Measurements from ENCODE around the gene SMIM43.

The SMIM43 gene

GRCh38 chr4:121764702-121765367 is at the start of gene SMIM43:
TSS of gene SMIM43 (minus strand) at chr4:121765164. CDS start at chr4:121765105, 59 bp downstream.
- peak; percentile 8 for DNase-seq
- in situ Hi-C loops (cut with HindIII; ENCODE audit: low pct_ligation_motif_present, low pct_unique_long_range_greater_than_20kb, low sequenced_read_pairs), result no loop called here

- in situ Hi-C loops (cut with HindIII; ENCODE audit: low pct_ligation_motif_present, low pct_unique_long_range_greater_than_20kb, low sequenced_read_pairs), result no loop called here
- DNase-seq, result no peak
Measured at GRCh38 chr4:121814756-121815155, 49.8 kb upstream of the SMIM43 start.

- in situ Hi-C loops (cut with HindIII; ENCODE audit: low pct_ligation_motif_present, low pct_unique_long_range_greater_than_20kb, low sequenced_read_pairs), result no loop called here
- DNase-seq, result no peak
Measured at GRCh38 chr4:121811122-121811521, 46.2 kb upstream of the SMIM43 start.

DNA sequence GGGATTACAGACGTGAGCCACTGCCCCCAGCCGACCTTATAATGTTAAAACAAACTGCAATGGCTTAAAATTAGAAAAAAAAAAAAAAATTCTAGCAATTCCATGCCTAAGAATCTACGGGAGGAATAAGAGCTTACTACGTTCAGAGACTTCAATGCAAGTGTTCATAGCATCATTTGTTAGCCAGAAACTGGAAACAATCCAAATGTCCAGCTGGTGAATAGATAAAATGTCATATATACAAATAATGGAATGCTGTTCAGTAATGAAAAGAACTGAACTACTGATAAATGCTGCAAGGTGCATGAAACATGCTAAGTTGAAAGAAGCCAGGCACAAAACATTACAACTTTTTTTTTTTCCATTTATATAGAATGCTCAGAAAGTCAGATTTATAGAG is 41.4 kb upstream of the SMIM43 start:
- in situ Hi-C loops (cut with HindIII; ENCODE audit: low pct_ligation_motif_present, low pct_unique_long_range_greater_than_20kb, low sequenced_read_pairs), result no loop called here
- DNase-seq, result no peak

DNA sequence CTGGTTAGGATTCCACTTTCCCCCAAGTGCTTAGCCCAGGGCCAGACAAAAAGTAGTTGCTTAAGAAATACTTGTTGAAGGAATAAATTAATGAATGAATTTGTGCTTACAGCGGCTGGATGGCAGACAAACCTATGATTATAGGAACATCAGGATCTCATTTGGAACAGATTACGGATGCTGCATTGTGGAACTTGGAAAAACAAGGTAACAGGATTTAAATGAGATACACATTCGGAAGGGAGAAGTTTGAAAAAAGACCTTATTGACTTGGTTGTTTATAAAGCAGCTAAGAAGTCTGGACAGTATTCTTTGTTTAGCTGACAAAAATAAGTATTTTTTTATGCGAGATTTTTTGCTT is 36.7 kb upstream of the SMIM43 start:
- in situ Hi-C loops (cut with HindIII; ENCODE audit: low pct_ligation_motif_present, low pct_unique_long_range_greater_than_20kb, low sequenced_read_pairs), result no loop called here
- DNase-seq, result no peak

- in situ Hi-C loops (cut with HindIII; ENCODE audit: low pct_ligation_motif_present, low pct_unique_long_range_greater_than_20kb, low sequenced_read_pairs), result no loop called here
- DNase-seq, result peak; percentile 94
Measured at GRCh38 chr4:121800961-121801714, 36.2 kb upstream of the SMIM43 start, which contains the start of gene EXOSC9. TSS of gene EXOSC9 (plus strand) at chr4:121801323. CDS start at chr4:121801425, 102 bp downstream.

DNA sequence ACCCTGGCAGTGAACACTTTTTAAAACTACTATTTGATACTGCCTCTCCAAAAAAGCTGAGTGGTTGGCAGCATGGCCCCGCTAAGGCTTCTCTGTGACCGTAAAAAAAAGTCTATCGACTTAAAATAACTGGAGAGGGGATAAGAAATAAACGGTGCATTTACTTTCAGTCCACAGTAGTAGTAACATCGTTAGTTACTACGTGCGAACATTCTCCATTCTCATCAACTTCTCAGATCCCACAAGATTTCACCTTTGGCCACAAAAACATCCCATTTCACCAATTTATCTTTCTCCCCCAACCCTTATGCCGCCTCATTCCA is 35.6 kb upstream of the SMIM43 start:
- in situ Hi-C loops (cut with HindIII; ENCODE audit: low pct_ligation_motif_present, low pct_unique_long_range_greater_than_20kb, low sequenced_read_pairs), result no loop called here
- DNase-seq, result no peak

GRCh38 chr4:121799867-121800501 is 35.0 kb upstream of the SMIM43 start:
- no peak for DNase-seq
- in situ Hi-C loops (cut with HindIII; ENCODE audit: low pct_ligation_motif_present, low pct_unique_long_range_greater_than_20kb, low sequenced_read_pairs), result no loop called here

DNA sequence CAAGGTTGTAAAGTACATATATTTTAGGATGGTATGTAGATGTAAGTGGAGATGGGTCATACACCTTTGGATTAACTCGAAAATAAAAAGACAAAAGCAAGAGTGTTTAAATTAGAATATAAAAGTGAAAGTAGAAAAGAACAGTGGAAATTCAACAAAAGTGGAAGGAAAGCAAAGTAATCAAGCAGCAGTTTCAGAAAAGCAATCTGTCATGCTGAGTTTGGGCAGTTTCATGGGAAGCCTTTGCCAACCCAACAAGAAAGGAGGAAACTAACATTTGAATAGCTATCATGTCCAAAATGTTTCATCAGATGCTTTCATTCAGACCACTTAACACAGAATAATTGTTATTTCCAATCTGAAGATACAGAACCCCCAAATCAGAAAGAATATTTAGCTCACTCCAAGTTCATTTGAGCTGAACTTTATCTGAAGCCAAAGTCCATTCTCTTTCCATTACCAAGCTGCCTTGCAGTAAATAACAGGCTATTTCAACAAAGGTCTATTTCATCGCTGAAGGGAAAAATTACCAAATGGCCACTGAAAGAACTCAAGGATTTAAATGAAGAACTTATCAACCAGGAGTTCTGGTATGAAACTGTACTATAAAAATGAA is 34.4 kb upstream of the SMIM43 start:
- in situ Hi-C loops (cut with HindIII; ENCODE audit: low pct_ligation_motif_present, low pct_unique_long_range_greater_than_20kb, low sequenced_read_pairs), result no loop called here

DNA sequence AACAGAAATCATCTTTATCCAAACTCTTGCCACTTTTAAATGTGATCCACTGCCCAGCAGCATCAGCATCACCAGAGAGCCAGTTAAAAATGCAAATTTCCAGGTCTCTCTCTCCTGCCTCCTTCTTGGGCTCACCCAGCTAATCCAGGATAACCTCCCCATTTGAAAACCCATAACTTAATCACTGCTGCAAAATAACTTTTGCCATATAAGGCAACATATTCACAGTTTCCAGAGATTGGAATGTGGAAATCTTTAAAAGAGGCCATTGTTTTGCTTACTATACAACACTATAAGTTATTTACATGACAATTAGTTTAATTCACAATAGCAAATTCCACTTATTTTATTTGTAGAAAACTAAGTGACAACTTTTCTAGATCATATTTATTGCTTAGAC is 31.3 kb upstream of the SMIM43 start:
- DNase-seq, result no peak
- in situ Hi-C loops (cut with HindIII; ENCODE audit: low pct_ligation_motif_present, low pct_unique_long_range_greater_than_20kb, low sequenced_read_pairs), result no loop called here

More for the DNA sequence above, 34.4 kb upstream of the SMIM43 start:
- no peak for DNase-seq

DNA sequence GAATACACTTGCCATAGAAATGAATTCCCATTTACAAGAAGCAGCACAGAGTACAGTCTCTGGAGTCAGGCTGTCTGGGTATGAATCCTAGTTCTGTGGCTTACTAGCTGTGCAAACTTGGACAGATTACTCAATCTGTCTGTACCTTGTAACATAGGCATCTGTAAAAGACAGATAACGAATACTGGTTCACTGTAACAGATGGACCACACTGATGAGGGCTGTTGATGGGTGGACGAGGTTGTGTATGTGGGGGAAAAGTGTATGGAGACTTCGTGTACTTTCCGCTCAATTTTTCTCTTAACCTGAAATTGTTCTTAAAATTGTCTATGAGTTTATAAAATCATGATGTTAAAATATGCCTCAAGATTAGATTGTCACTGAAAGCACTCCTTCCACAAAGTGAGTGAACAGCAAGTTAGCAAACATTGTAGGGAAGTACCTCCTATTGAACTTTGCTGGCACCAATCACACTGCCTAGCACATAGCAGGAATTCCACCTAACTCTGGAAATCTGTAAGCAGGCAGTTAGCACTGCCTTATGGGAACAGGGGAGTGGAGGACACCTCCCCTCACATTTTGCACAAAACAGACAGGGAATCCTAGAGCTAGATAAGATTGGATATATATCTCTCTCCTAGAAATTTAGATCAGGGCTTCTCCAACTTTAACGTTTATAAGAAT is 29.7 kb upstream of the SMIM43 start:
- peak; percentile 5 for DNase-seq
- in situ Hi-C loops (cut with HindIII; ENCODE audit: low pct_ligation_motif_present, low pct_unique_long_range_greater_than_20kb, low sequenced_read_pairs), result no loop called here

- in situ Hi-C loops (cut with HindIII; ENCODE audit: low pct_ligation_motif_present, low pct_unique_long_range_greater_than_20kb, low sequenced_read_pairs), result no loop called here
- no peak for DNase-seq
Measured at GRCh38 chr4:121792966-121793365, 28.0 kb upstream of the SMIM43 start.

DNA sequence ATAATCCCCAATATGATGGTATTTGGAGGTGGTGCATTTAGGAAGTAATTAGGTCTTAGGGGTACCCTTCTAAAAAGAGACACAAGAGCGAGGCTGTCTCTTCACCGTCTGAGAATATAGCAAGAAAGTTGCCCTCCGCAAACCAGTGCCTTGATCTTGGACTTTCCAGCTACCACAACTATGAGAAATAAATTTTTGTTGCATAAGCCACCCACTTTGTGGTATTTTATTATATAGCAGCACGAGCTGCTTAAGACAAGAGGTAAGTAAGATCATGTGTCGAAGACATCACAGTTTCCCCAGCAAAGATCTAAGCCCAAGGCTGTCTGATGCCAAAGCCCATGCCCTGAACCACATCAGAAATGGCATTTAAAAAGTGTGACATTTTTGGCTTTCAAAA is 26.5 kb upstream of the SMIM43 start:
- in situ Hi-C loops (cut with HindIII; ENCODE audit: low pct_ligation_motif_present, low pct_unique_long_range_greater_than_20kb, low sequenced_read_pairs), result no loop called here
- DNase-seq, result no peak

DNA sequence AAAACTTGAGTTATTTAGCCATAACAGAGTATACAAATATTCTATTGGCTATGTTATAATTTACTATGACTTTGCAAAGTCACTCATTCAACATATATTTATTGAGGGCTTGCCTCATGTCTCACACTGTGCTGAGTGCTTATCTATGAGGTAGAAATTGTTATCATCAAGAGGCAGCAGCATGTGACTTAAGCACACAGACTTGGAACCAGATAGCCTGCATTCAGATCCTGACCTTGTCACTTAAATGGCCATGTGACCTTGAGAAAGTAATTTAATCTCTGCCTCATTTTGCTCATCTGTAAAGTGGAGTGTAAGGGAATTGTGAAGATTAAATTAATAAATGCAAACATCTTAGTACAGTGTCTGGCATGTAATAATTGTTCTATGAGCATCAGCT is 26.0 kb upstream of the SMIM43 start:
- in situ Hi-C loops (cut with HindIII; ENCODE audit: low pct_ligation_motif_present, low pct_unique_long_range_greater_than_20kb, low sequenced_read_pairs), result no loop called here
- no peak for DNase-seq

DNA sequence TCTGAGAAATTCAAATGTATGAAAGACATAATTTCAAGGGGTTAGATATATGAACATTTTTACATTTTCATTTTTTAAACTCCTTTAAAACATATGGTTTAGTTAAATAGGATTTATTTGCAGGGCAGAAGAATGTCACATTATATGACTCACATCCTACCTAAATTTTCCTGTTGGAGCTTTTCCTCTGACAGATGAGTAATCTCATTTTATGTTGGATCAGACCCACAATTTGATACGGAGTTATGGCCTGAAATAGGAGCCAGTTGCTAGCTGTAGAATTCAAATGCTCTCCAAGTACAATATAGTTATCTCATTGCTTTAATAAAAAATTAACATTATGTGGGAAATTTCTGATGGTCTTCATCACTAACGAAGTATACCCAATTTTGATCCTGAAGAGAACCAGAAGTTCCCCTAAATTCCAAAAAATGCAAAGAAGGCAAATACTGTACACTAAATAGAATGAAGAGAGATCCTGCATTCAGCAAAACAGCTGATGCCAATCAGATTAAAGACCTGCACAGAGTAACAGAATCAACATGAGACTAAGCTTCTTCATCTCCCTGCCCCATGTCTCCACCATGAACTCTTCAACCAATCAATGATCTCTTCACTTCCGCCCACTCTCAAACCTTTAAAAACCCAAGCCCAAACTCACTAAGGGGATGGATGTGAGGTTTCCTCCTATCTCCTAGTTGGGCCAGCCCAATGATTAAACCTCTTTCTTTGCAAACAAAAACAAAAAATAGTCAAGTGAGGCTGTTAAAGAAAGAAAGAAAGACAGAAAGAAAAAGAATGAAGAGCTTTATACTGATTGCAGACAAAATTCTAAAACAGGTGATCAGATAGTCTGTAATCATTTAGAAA is 25.2 kb upstream of the SMIM43 start:
- peak; percentile 17 for DNase-seq
- in situ Hi-C loops (cut with HindIII; ENCODE audit: low pct_ligation_motif_present, low pct_unique_long_range_greater_than_20kb, low sequenced_read_pairs), result no loop called here

DNA sequence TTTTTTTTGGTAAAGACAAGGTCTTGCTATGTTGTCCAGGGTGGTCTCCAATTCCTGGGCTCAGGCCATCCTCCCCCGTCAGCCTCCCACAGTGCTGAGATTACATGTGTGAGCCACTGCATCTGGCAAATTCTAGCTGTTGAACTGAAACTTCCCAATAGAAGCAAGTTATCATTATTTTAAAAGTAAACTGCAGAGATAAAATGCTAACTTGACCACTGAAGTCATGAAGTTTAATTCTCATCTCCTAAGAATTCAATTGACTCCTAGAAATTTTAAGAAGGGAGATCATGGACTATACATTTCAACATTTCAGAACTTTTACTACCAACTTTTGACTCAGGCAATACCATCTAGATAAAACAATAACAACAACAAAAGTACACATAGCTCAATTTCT is 24.5 kb upstream of the SMIM43 start:
- DNase-seq, result no peak
- in situ Hi-C loops (cut with HindIII; ENCODE audit: low pct_ligation_motif_present, low pct_unique_long_range_greater_than_20kb, low sequenced_read_pairs), result no loop called here

- in situ Hi-C loops (cut with HindIII; ENCODE audit: low pct_ligation_motif_present, low pct_unique_long_range_greater_than_20kb, low sequenced_read_pairs), result no loop called here
- no peak for DNase-seq
Measured at GRCh38 chr4:121788896-121789295, 23.9 kb upstream of the SMIM43 start.

GRCh38 chr4:121786221-121786620 is 21.3 kb upstream of the SMIM43 start:
- no peak for DNase-seq
- in situ Hi-C loops (cut with HindIII; ENCODE audit: low pct_ligation_motif_present, low pct_unique_long_range_greater_than_20kb, low sequenced_read_pairs), result no loop called here
